PC-3 (cell line): ENCODE data around the gene AP3B1. TPM values are rescaled to one million over a fixed set of nuclear protein-coding genes. Genes with fewer than 3 reads are reported as not detected.
"Not testable (repeated sequence)": the region's sequence is repeated elsewhere in the genome, so short reads cannot be mapped to it uniquely, and the experiment has no call there.

Source experiments
- ATAC-seq: fragments of 200-7000 bp; cut with Tn5 transposase; 2 replicates; pipeline ENCODE4 v1.9.1; 2020; ENCODE audit warnings: mild to moderate bottlenecking, moderate library complexity
- BruUV-seq: library from RNA; stranded (reverse); fragments of 400-500 nt; replicated peaks from 2 replicates; lab custom pipeline; 2021; lab: Mats Ljungman, UMichigan
- CTCF ChIA-PET: fragments of 300-600 bp; sonication (Branson Sonifier 250); formaldehyde crosslinking; loops from one replicate; lab custom pipeline; 2022; ENCODE audit warnings: antibody characterized with exemption; lab: Charles Lee
- POLR2A ChIA-PET: fragments of 300-600 bp; sonication (Branson Sonifier 250); formaldehyde crosslinking; loops from one replicate; lab custom pipeline; 2022; ENCODE audit warnings: antibody characterized with exemption; ENCODE audit not compliant: unreplicated experiment; lab: Charles Lee
- DNase-seq: peaks from one replicate; pipeline ENCODE4 v3.0.0-alpha.2; 2015
- H2AFZ ChIP-seq: fragments of 300-600 bp; sonication (generic); 2 replicates; pipeline ENCODE4 v1.6.0; 2016; ENCODE audit warnings: antibody characterized with exemption, low read length
- H3F3A ChIP-seq: fragments of 300-600 bp; sonication (generic); one replicate; pipeline ENCODE4 v1.6.0; 2017; ENCODE audit warnings: antibody characterized with exemption, low read length, control low read depth, mild to moderate bottlenecking; ENCODE audit not compliant: unreplicated experiment
- H3K27ac ChIP-seq: fragments of 300-600 bp; sonication (generic); 2 replicates; pipeline ENCODE4 v1.5.1; 2016; ENCODE audit warnings: mild to moderate bottlenecking, low read length
- H3K27me3 ChIP-seq: fragments of 300-600 bp; sonication (generic); 2 replicates; pipeline ENCODE4 v1.6.1; 2016; ENCODE audit warnings: low read length, mixed read lengths
- H3K36me3 ChIP-seq: fragments of 300-600 bp; sonication (generic); 2 replicates; pipeline ENCODE4 v1.6.1; 2016; ENCODE audit warnings: low read depth, mixed run types, low read length, mixed read lengths
- H3K4me1 ChIP-seq: fragments of 300-600 bp; sonication (generic); 2 replicates; pipeline ENCODE4 v1.5.1; 2016; ENCODE audit warnings: low read length; ENCODE audit not compliant: insufficient read depth
- H3K4me2 ChIP-seq: fragments of 300-600 bp; sonication (generic); 2 replicates; pipeline ENCODE4 v1.6.0; 2016; ENCODE audit warnings: low read length
- H3K4me3 ChIP-seq: fragments of 300-600 bp; sonication (generic); 2 replicates; pipeline ENCODE4 v1.5.1; 2016; ENCODE audit warnings: mild to moderate bottlenecking, low read length, mixed read lengths
- H3K79me2 ChIP-seq: fragments of 300-600 bp; sonication (generic); 2 replicates; pipeline ENCODE4 v1.6.1; 2017; ENCODE audit warnings: low read length, mixed read lengths
- H3K9ac ChIP-seq: fragments of 300-600 bp; sonication (generic); 2 replicates; pipeline ENCODE4 v1.6.0; 2016; ENCODE audit warnings: mild to moderate bottlenecking, low read length
- H3K9me2 ChIP-seq: fragments of 300-600 bp; sonication (generic); replicated peaks from 2 replicates; pipeline ENCODE4 v1.6.1; 2016; ENCODE audit warnings: mixed run types, low read length, mixed read lengths
- H3K9me3 ChIP-seq: fragments of 300-600 bp; sonication (generic); 2 replicates; pipeline ENCODE4 v1.6.1; 2016; ENCODE audit warnings: low read length, mixed read lengths
- H4K20me1 ChIP-seq: fragments of 300-600 bp; sonication (generic); 2 replicates; pipeline ENCODE4 v1.6.1; 2016; ENCODE audit warnings: low read length, mixed read lengths
- EZH2 ChIP-seq: fragments of 300-600 bp; sonication (generic); IDR thresholded peaks from one replicate; pipeline ENCODE4 v1.6.1; 2017; ENCODE audit warnings: antibody characterized with exemption, mild to moderate bottlenecking, low read length; ENCODE audit not compliant: unreplicated experiment
- EZH2phosphoT487 ChIP-seq: fragments of 300-600 bp; sonication (generic); IDR thresholded peaks from 2 replicates; pipeline ENCODE4 v1.6.1; 2018; ENCODE audit warnings: mild to moderate bottlenecking, antibody characterized with exemption, low read length, borderline replicate concordance
- intact Hi-C: fragments of 100-400 bp; cut with micrococcal nuclease; formaldehyde crosslinking; loops from 2 replicates; pipeline ENCODE4 v1.9.0; 2023
- total RNA-seq: library from RNA; depleted of rRNA; stranded (reverse); fragments of >200 nt; gene quantifications from 2 replicates; pipeline ENCODE4 v1.2.3, GENCODE V29; 2014
- TF ChIP-seq, protein P1 (sequence below): fragments of 300-600 bp; sonication (generic); conservative IDR thresholded peaks from 2 replicates; pipeline ENCODE4 v1.5.1; 2017; ENCODE audit warnings: antibody characterized with exemption, low read depth, mild to moderate bottlenecking, low read length

The AP3B1 gene
- total RNA-seq, 1 experiment from 2014 or later: 25.7 TPM

DNA sequence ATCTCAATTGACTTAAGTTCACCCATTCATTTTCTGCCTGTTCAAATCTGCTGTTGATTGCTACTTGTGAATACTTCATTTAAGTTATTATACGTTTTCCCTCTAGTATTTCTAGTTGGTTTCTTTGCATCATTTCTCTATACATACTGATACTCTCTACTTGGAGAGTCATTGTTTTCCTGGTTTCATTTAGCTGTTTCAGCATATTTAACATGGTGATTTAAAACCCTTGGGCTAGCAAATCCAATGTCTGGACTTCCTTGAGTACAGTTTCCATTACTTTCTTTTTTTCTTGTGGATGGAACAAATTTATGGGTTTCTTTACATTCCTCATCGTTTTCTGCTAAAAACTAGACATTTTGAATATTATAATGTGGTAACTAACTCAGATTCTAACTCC, 90.7 kb downstream of the AP3B1 start:
- Histone ChIP-seq H4K20me1 (no peaks in the 10 kb centered on the region), H3K36me3 (no peaks in the 10 kb centered on the region), H3K27me3 (no peaks in the 10 kb centered on the region), H3K9me3 (no peaks in the 10 kb centered on the region), H3K27ac (no peak overlapping the region), H3K4me3 (no peak overlapping the region), H2AFZ (no peak overlapping the region), H3K4me2 (no peak overlapping the region), H3K9ac (no peak overlapping the region), H3K9me2 (no peaks in the 10 kb centered on the region), H3K4me1 (no peaks in the 10 kb centered on the region), H3F3A (no peaks in the 10 kb centered on the region), H3K79me2 (no peaks in the 10 kb centered on the region)
- intact Hi-C loops: no loop called here
- BruUV-seq: no TSS peak
- ChIA-PET POLR2A (no interaction called here), CTCF (no interaction called here)
- ATAC-seq (no peak), DNase-seq (no peak)
- TF ChIP-seq, protein P1, sequence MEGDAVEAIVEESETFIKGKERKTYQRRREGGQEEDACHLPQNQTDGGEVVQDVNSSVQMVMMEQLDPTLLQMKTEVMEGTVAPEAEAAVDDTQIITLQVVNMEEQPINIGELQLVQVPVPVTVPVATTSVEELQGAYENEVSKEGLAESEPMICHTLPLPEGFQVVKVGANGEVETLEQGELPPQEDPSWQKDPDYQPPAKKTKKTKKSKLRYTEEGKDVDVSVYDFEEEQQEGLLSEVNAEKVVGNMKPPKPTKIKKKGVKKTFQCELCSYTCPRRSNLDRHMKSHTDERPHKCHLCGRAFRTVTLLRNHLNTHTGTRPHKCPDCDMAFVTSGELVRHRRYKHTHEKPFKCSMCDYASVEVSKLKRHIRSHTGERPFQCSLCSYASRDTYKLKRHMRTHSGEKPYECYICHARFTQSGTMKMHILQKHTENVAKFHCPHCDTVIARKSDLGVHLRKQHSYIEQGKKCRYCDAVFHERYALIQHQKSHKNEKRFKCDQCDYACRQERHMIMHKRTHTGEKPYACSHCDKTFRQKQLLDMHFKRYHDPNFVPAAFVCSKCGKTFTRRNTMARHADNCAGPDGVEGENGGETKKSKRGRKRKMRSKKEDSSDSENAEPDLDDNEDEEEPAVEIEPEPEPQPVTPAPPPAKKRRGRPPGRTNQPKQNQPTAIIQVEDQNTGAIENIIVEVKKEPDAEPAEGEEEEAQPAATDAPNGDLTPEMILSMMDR: no peak
- no peak for TF ChIP-seq EZH2phosphoT487
- no peak for TF ChIP-seq EZH2

DNA sequence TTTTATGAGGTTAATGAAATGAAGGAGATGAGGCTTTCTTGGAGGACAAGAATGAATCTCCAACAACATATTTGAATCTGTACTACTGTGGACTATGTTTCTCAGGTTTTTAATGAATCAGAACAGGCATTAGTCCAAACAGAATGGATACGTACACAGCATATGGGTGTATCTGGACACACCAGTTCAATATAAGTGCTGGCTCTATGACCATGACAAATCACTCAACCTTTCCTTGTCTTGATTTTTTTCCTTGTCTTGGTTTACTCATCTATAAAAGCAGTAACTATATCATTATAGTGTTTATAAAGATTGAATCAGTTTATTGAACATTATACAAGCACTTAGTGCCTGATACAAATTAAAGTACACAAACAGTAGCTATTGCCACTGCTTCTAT, 104.1 kb downstream of the AP3B1 start:
- intact Hi-C loops: no loop called here
- H3K4me2 ChIP-seq: no peak overlapping the region
- H3K79me2 ChIP-seq: no peaks in the 10 kb centered on the region
- H3K9me3 ChIP-seq: no peaks in the 10 kb centered on the region
- no peaks in the 10 kb centered on the region for H3F3A ChIP-seq
- no peaks in the 10 kb centered on the region for H4K20me1 ChIP-seq
- H3K27me3 ChIP-seq: no peaks in the 10 kb centered on the region
- no peak overlapping the region for H3K27ac ChIP-seq
- no peak overlapping the region for H3K9ac ChIP-seq
- TF ChIP-seq, protein P1: no peak
- TF ChIP-seq EZH2: no peak
- TF ChIP-seq EZH2phosphoT487: no peak
- peak; percentile 37; the same call in 1 of the 2 replicates for ATAC-seq
- no peak overlapping the region for H2AFZ ChIP-seq
- no TSS peak for BruUV-seq
- H3K9me2 ChIP-seq: no peaks in the 10 kb centered on the region
- ChIA-PET CTCF (no interaction called here), POLR2A (no interaction called here)
- H3K36me3 ChIP-seq: no peaks in the 10 kb centered on the region
- no peak for DNase-seq
- H3K4me1 ChIP-seq: no peaks in the 10 kb centered on the region
- H3K4me3 ChIP-seq: no peak overlapping the region

DNA sequence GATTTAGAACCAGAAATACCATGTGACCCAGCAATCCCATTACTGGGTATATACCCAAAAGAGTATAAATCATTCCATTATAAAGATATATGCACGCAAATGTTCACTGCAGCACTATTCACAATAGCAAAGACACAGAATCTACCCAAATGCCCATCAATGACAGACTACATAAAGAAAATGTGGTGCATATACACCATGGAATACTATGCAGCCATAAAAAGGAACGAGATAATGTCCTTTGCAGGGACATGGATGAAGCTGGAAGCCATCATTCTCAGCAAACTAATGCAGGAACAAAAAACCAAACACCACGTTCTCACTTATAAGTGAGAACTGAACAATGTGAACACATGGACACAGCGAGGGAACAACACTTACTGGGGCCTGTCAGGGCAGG, 105.8 kb downstream of the AP3B1 start:
- H3K36me3 ChIP-seq, H3K4me3 ChIP-seq, CTCF ChIA-PET, H3K4me1 ChIP-seq, H2AFZ ChIP-seq, BruUV-seq, ATAC-seq, H3K4me2 ChIP-seq, H3K27me3 ChIP-seq, H4K20me1 ChIP-seq, H3K9me2 ChIP-seq, H3K79me2 ChIP-seq, H3K9ac ChIP-seq, H3F3A ChIP-seq, intact Hi-C loops, DNase-seq, POLR2A ChIA-PET, H3K9me3 ChIP-seq, H3K27ac ChIP-seq: not testable (repeated sequence)
